Left lung (tissue), 14 donors: Measurements from ENCODE around the gene SPSB1. TPM values are rescaled to one million over a fixed set of nuclear protein-coding genes. Genes with fewer than 3 reads are reported as not detected.
A peak's percentile ranks its signal among the peaks of the same experiment; 100 is the strongest.

Source experiments
- ATAC-seq: fragments of 200-7000 bp; cut with Tn5 transposase; one replicate; pipeline ENCODE4 v1.9.1; 2020; ENCODE audit warnings: moderate library complexity
- DNase-seq, 4 donors: peaks; one replicate each; pipeline ENCODE4 v3.0.0-alpha.2; 2013 to 2020
- H3K27ac ChIP-seq, 2 donors: fragments of 200-600 bp; sonication (generic) in 1 of 2; one replicate each; pipeline versions ENCODE4 v1.5.0 to v1.8.0; 2020 to 2021
- H3K27me3 ChIP-seq, 2 donors: fragments of 200-600 bp; sonication (generic) in 1 of 2; one replicate each; pipeline versions ENCODE4 v1.5.0 to v1.8.0; 2020 to 2021
- H3K36me3 ChIP-seq, 2 donors: fragments of 200-600 bp; sonication (generic) in 1 of 2; one replicate each; pipeline versions ENCODE4 v1.5.0 to v1.8.0; 2020 to 2021
- H3K4me1 ChIP-seq, 2 donors: fragments of 200-600 bp; one replicate each; pipeline ENCODE4 v1.8.0; 2021
- H3K4me3 ChIP-seq, 2 donors: fragments of 200-600 bp; sonication (generic) in 1 of 2; one replicate each; pipeline versions ENCODE4 v1.5.0 to v1.8.0; 2020 to 2021; ENCODE audit warnings: mild to moderate bottlenecking in 1 of 2
- H3K9me3 ChIP-seq, 2 donors: fragments of 200-600 bp; sonication (generic) in 1 of 2; one replicate each; pipeline versions ENCODE4 v1.5.0 to v1.8.0; 2020 to 2021
- CTCF ChIP-seq, 2 donors: fragments of 200-600 bp; sonication (generic) in 1 of 2; IDR thresholded peaks; one replicate each; pipeline versions ENCODE4 v1.5.0 to v1.8.0; 2021; ENCODE audit warnings: antibody characterized with exemption in 2 of 2
- intact Hi-C, 2 donors: fragments of 100-400 bp; cut with DNase I; formaldehyde crosslinking; loops; one replicate each; pipeline versions ENCODE4 v1.11.2 to v1.14.2; 2022
- long read RNA-seq, 12 donors: library from polyadenylated mRNA in 2 of 12; unstranded in 2 of 12; transcript quantifications; one replicate each; pipeline ENCODE4 v2.0.0 and lab custom pipeline, GENCODE V29; 2019 to 2026
- polyA plus RNA-seq, 6 donors: library from polyadenylated mRNA; unstranded; fragments of 120-200 nt; gene quantifications; one replicate each; pipeline ENCODE4 v1.2.1, GENCODE V29; 2013; ENCODE audit not compliant: insufficient read length in 6 of 6
- total RNA-seq, 2 donors: library from RNA; stranded (reverse); fragmentation: NEBNext Ultra II Directional; extraction: Animal tissue kit (Norgen Biotek cat#: 25700); gene quantifications; one replicate each; pipeline ENCODE4 v1.2.1, GENCODE V29; 2021
- donor health status: DM: no; HTN: yes; CAD: no.
- donor health status: DM: no; HTN: no; CAD: no.

Gene SPSB1
- 10 to 100 TPM; 24.7 to 39.4 TPM for total RNA-seq
- 1 to 10 TPM; 6.1 to 9.2 (median 6.9) TPM for polyA plus RNA-seq
- long read RNA-seq, donor 1, partial matches to known transcripts: 0 of 4 reads
- long read RNA-seq, donor 1, other reads (novel, unspliced or antisense): 0 of 4 reads
- long read RNA-seq, donor 2, partial matches to known transcripts: 0 of 3 reads
- long read RNA-seq, donor 2, other reads (novel, unspliced or antisense): 0 of 3 reads
- long read RNA-seq, donor 3, partial matches to known transcripts: 0 of 3 reads
- long read RNA-seq, donor 3, other reads (novel, unspliced or antisense): 0 of 3 reads
- long read RNA-seq, donor 4, partial matches to known transcripts: 0 of 7 reads
- long read RNA-seq, donor 4, other reads (novel, unspliced or antisense): 1 of 7 reads
- long read RNA-seq, donor 5, partial matches to known transcripts: 0 of 2 reads
- long read RNA-seq, donor 5, other reads (novel, unspliced or antisense): 0 of 2 reads
- long read RNA-seq, donor 6, transcript SPSB1-201 (3 exons, 3,120 nt): major isoform, 5 of 5 reads
- long read RNA-seq, donor 6, partial matches to known transcripts: 0 of 5 reads
- long read RNA-seq, donor 6, other reads (novel, unspliced or antisense): 0 of 5 reads
- long read RNA-seq, donor 7, partial matches to known transcripts: 0 of 3 reads
- long read RNA-seq, donor 7, other reads (novel, unspliced or antisense): 0 of 3 reads
- long read RNA-seq, donor 8, partial matches to known transcripts: 0 of 3 reads
- long read RNA-seq, donor 8, other reads (novel, unspliced or antisense): 0 of 3 reads
- long read RNA-seq, donor 9: 0 reads
- long read RNA-seq, donor 10, transcript SPSB1-201 (3 exons, 3,120 nt): major isoform, 18 of 22 reads
- long read RNA-seq, donor 10, partial matches to known transcripts: 0 of 22 reads
- long read RNA-seq, donor 10, other reads (novel, unspliced or antisense): 3 of 22 reads
- long read RNA-seq, donor 11, transcript SPSB1-201 (3 exons, 3,120 nt): major isoform, 6 of 10 reads
- long read RNA-seq, donor 11, partial matches to known transcripts: 0 of 10 reads
- long read RNA-seq, donor 11, other reads (novel, unspliced or antisense): 0 of 10 reads
- long read RNA-seq, donor 12, partial matches to known transcripts: 0 of 3 reads
- long read RNA-seq, donor 12, other reads (novel, unspliced or antisense): 0 of 3 reads

DNA sequence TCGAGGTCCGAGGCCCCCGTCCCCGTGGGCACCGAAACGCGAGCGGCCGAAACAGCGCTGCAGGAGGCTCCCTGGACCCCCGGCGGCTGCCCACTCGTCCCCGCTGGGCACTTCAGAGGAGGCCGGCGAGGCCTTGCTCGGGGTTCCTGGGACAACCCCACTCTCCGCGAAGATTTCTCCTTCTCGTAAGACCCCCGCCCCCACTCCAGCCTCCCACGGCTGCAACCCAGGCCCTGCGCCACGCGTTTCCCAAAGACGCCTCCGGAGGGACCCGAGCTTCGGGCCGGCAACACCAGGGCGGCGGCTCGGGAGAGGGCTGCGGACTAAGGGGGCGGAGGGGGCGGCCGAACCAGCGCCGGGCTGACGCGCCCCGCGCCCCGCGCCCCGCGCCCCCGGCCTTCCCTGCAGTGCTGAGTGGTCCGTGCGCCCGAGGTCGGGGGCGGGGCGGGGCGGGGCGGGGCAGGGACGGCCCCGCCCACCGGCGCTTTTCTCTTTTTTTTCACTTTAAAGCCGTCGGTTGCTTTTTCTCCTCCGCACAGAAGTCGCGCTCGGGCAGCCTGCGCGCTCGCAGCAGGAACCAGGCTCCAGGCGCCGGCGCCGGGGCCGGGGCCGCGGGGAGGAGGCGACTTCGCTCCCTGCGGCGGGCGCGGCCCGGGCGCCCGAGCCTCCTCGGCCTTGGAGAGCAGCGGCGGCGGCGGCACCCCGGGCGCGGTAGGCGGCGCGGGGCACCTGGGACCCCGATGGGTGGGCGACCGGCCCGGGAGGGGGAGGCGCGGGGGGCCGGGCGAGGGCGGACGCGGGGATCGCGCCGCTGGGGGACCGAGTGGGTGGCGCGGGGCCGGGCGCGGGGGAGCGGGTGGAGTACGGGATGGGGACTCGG, at the start of gene SPSB1:
Gene SPSB1 (plus strand): TSS at position 534 of the 880 bp plus-strand sequence. CDS start 62,998 bp downstream, outside the sequence.
- peaks cover 0 to 6% of the 10 kb centered on the region in 2 donors for H3K27me3 ChIP-seq
- H3K4me1 ChIP-seq: peaks cover 11 to 58% of the 10 kb centered on the region in 2 donors
- H3K36me3 ChIP-seq: no peaks in the 10 kb centered on the region
- ATAC-seq: peak; percentile 60
- no peak for TF ChIP-seq CTCF (IDR thresholded peaks at IDR 0.05)
- peak within 1 kb of the TSS; percentile 74 to 90 for H3K4me3 ChIP-seq
- intact Hi-C loops: loop anchor here in 1 of 2 donors (5.0 kb wide), 1 partner anchor 145 kb away; no protein-coding TSS in a partner anchor
- DNase-seq: peak; percentile 70 to 91 (median 83)
- peaks cover 0 to 14% of the 10 kb centered on the region in 2 donors for H3K9me3 ChIP-seq
- peak within 1 kb of the TSS; percentile 83 to 89 for H3K27ac ChIP-seq

- DNase-seq (no peak), ATAC-seq (no peak)
- Histone ChIP-seq H3K4me1 (peaks cover 24 to 79% of the 10 kb centered on the region in 2 donors), H3K4me3 (no peak overlapping the region), H3K27ac (peak overlapping the region in 1 of 2 donors; percentile 85), H3K9me3 (no peaks in the 10 kb centered on the region), H3K36me3 (peaks cover 0 to 32% of the 10 kb centered on the region in 2 donors), H3K27me3 (no peaks in the 10 kb centered on the region)
- intact Hi-C loops: no loop called here
- no peak for TF ChIP-seq CTCF (IDR thresholded peaks at IDR 0.05)
These were observed 49.5 kb upstream of the SPSB1 start for GRCh38 chr1:9243066-9243739.

DNA sequence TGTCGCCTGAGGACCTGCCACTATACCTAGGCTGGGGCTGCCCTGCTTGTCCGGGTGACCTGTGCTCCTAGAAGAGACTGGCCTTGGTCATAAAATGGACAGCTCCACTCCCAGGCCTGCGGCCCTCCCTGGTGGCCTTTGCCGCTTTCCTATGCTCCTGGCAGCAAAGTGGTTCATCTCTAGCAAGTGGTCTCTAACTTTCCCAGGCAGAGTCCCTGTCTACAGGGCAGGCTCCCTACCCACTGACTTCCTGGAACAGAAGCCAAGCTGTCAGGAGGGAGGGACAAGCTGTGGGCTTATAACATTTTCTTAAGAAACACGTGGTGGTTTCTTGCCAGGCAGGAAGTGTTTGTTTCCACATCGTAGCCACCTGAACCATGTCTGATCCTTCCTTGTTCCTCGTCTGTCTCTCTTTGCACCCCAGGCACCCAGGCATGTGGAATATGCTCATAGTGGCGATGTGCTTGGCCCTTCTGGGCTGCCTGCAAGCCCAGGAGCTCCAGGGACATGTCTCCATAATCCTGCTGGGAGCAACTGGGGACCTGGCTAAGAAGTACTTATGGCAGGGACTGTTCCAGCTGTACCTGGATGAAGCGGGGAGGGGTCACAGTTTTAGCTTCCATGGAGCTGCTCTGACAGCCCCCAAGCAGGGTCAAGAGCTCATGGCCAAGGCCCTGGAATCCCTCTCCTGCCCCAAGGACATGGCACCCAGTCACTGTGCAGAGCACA, 48.0 kb upstream of the SPSB1 start:
- Histone ChIP-seq H3K9me3 (no peaks in the 10 kb centered on the region), H3K4me3 (no peak overlapping the region), H3K36me3 (peaks cover 0 to 43% of the 10 kb centered on the region in 2 donors), H3K4me1 (peaks cover 19 to 70% of the 10 kb centered on the region in 2 donors), H3K27me3 (no peaks in the 10 kb centered on the region), H3K27ac (peak overlapping the region in 1 of 2 donors; percentile 85)
- intact Hi-C loops: no loop called here
- ATAC-seq (peak; percentile 54), DNase-seq (peak in 1 of 4 donors; percentile 76)
- no peak for TF ChIP-seq CTCF (IDR thresholded peaks at IDR 0.05)

- peak overlapping the region in 1 of 2 donors; percentile 85 for H3K27ac ChIP-seq
These were observed 47.5 kb upstream of the SPSB1 start for GRCh38 chr1:9245230-9245619.

More at GRCh38 chr1:9245230-9245619, 47.5 kb upstream of the SPSB1 start:
- no peaks in the 10 kb centered on the region for H3K9me3 ChIP-seq
- intact Hi-C loops: no loop called here
- TF ChIP-seq CTCF (IDR thresholded peaks at IDR 0.05): no peak
- no peak for ATAC-seq
- no peaks in the 10 kb centered on the region for H3K27me3 ChIP-seq
- H3K36me3 ChIP-seq: peaks cover 0 to 43% of the 10 kb centered on the region in 2 donors
- H3K4me1 ChIP-seq: peaks cover 18 to 69% of the 10 kb centered on the region in 2 donors
- no peak overlapping the region for H3K4me3 ChIP-seq
- DNase-seq: peak in 1 of 4 donors; percentile 70
